Measurements from ENCODE around the gene KDM4C. TPM values are rescaled to one million over a fixed set of nuclear protein-coding genes. Genes with fewer than 3 reads are reported as not detected.

KDM4C gene
- total RNA-seq, 4 donors from 2014 or later: 39.0 to 113 (median 43.9) TPM

- no peaks in the 10 kb centered on the region for H3K36me3 ChIP-seq
- no peaks in the 10 kb centered on the region for H3K9me3 ChIP-seq
- 63% methylated on average over 3 of the region's 3 CpGs for WGBS
- no peak overlapping the region for H3K4me3 ChIP-seq
- H3K27ac ChIP-seq: no peak overlapping the region
- no peak for DNase-seq (ENCODE audit: low spot score in 2 of 2)
- no peaks in the 10 kb centered on the region for H3K4me1 ChIP-seq
- no peaks in the 10 kb centered on the region for H3K27me3 ChIP-seq
- TF ChIP-seq POLR2A (IDR thresholded peaks at IDR 0.05) (no peak), CTCF (IDR thresholded peaks at IDR 0.05) (no peak), EP300 (IDR thresholded peaks at IDR 0.05) (no peak), POLR2AphosphoS5 (IDR thresholded peaks at IDR 0.05) (no peak)
Measured at GRCh38 chr9:6911901-6912638, 154.3 kb downstream of the KDM4C start.

GRCh38 chr9:6915635-6916034, 157.9 kb downstream of the KDM4C start:
- 82% methylated on average over 4 of the region's 4 CpGs for WGBS
- Histone ChIP-seq H3K4me1 (no peaks in the 10 kb centered on the region), H3K9me3 (no peaks in the 10 kb centered on the region), H3K36me3 (no peaks in the 10 kb centered on the region), H3K27me3 (no peaks in the 10 kb centered on the region), H3K4me3 (no peak overlapping the region), H3K27ac (no peak overlapping the region)
- DNase-seq (ENCODE audit: low spot score in 2 of 2): no peak
- TF ChIP-seq POLR2A (IDR thresholded peaks at IDR 0.05) (no peak), CTCF (IDR thresholded peaks at IDR 0.05) (no peak), POLR2AphosphoS5 (IDR thresholded peaks at IDR 0.05) (no peak)

- Histone ChIP-seq H3K36me3 (no peaks in the 10 kb centered on the region), H3K4me1 (no peaks in the 10 kb centered on the region), H3K27ac (no peak overlapping the region), H3K27me3 (no peaks in the 10 kb centered on the region), H3K9me3 (no peaks in the 10 kb centered on the region), H3K4me3 (no peak overlapping the region)
- TF ChIP-seq POLR2A (IDR thresholded peaks at IDR 0.05): no peak
- TF ChIP-seq EP300 (IDR thresholded peaks at IDR 0.05): no peak
- TF ChIP-seq CTCF (IDR thresholded peaks at IDR 0.05): no peak
- TF ChIP-seq POLR2AphosphoS5 (IDR thresholded peaks at IDR 0.05): no peak
- DNase-seq (ENCODE audit: low spot score in 2 of 2): no peak
Measured at GRCh38 chr9:6917162-6917561, 159.4 kb downstream of the KDM4C start.

GRCh38 chr9:6920041-6920440, 162.3 kb downstream of the KDM4C start:
- H3K27me3 ChIP-seq: no peaks in the 10 kb centered on the region
- no peak for TF ChIP-seq EP300 (IDR thresholded peaks at IDR 0.05)
- TF ChIP-seq POLR2A (IDR thresholded peaks at IDR 0.05): no peak
- TF ChIP-seq POLR2AphosphoS5 (IDR thresholded peaks at IDR 0.05): no peak
- TF ChIP-seq CTCF (IDR thresholded peaks at IDR 0.05): no peak
- no peak overlapping the region for H3K27ac ChIP-seq
- no peak overlapping the region for H3K4me3 ChIP-seq
- H3K4me1 ChIP-seq: no peaks in the 10 kb centered on the region
- DNase-seq (ENCODE audit: low spot score in 2 of 2): no peak
- H3K9me3 ChIP-seq: no peaks in the 10 kb centered on the region
- peaks cover 3% of the 10 kb centered on the region for H3K36me3 ChIP-seq

GRCh38 chr9:6921315-6921714, 163.5 kb downstream of the KDM4C start:
- H3K4me3 ChIP-seq: no peak overlapping the region
- no peaks in the 10 kb centered on the region for H3K27me3 ChIP-seq
- peaks cover 3% of the 10 kb centered on the region for H3K36me3 ChIP-seq
- H3K4me1 ChIP-seq: no peaks in the 10 kb centered on the region
- no peak overlapping the region for H3K27ac ChIP-seq
- WGBS: 94% methylated on average over 5 of the region's 5 CpGs
- no peak for TF ChIP-seq POLR2AphosphoS5 (IDR thresholded peaks at IDR 0.05)
- no peak for TF ChIP-seq CTCF (IDR thresholded peaks at IDR 0.05)
- TF ChIP-seq EP300 (IDR thresholded peaks at IDR 0.05): no peak
- no peak for TF ChIP-seq POLR2A (IDR thresholded peaks at IDR 0.05)
- DNase-seq (ENCODE audit: low spot score in 2 of 2): no peak
- H3K9me3 ChIP-seq: no peaks in the 10 kb centered on the region
